HG02798 (cell line): ENCODE measurements around the gene SERPINB13.
"Not testable (repeated sequence)": the region's sequence is repeated elsewhere in the genome, so short reads cannot be mapped to it uniquely, and the experiment has no call there.

ENCODE experiments used
- ATAC-seq: cut with Tn5 transposase; IDR thresholded peaks from one replicate; pipeline ENCODE4 v1.9.1; 2021; ENCODE audit warnings: mild to moderate bottlenecking; ENCODE audit not compliant: unreplicated experiment, poor library complexity

SERPINB13 gene

GRCh38 chr18:63586431-63586830 is 712 bp upstream of the SERPINB13 start:
- no peak for ATAC-seq

- ATAC-seq, result no peak
Observed at GRCh38 chr18:63588909-63589308, 1.8 kb downstream of the SERPINB13 start.

GRCh38 chr18:63590373-63590772 is 3.2 kb downstream of the SERPINB13 start:
- no peak for ATAC-seq

- no peak for ATAC-seq
Observed at GRCh38 chr18:63590966-63591695, 4.0 kb downstream of the SERPINB13 start.

- no peak for ATAC-seq
Observed at GRCh38 chr18:63591725-63592124, 4.6 kb downstream of the SERPINB13 start.

- no peak for ATAC-seq
Observed at GRCh38 chr18:63592471-63592870, 5.3 kb downstream of the SERPINB13 start.

GRCh38 chr18:63596964-63597363 is 9.8 kb downstream of the SERPINB13 start:
- no peak for ATAC-seq

GRCh38 chr18:63603355-63603754 is 16.2 kb downstream of the SERPINB13 start:
- ATAC-seq, result no peak

GRCh38 chr18:63603772-63604171 is 16.6 kb downstream of the SERPINB13 start:
- peak; percentile 89 for ATAC-seq

- ATAC-seq, result no peak
Observed at GRCh38 chr18:63604791-63605567, 17.8 kb downstream of the SERPINB13 start.

GRCh38 chr18:63606526-63606925 is 19.4 kb downstream of the SERPINB13 start:
- no peak for ATAC-seq

- ATAC-seq, result no peak
Observed at GRCh38 chr18:63613420-63613819, 26.3 kb downstream of the SERPINB13 start.

- ATAC-seq, result peak; percentile 76
Observed at GRCh38 chr18:63617049-63617914, 30.1 kb downstream of the SERPINB13 start.

- no peak for ATAC-seq
Observed at GRCh38 chr18:63617915-63618234, 30.7 kb downstream of the SERPINB13 start.

GRCh38 chr18:63619661-63620060 is 32.5 kb downstream of the SERPINB13 start:
- ATAC-seq, result no peak

- ATAC-seq, result no peak
Observed at GRCh38 chr18:63624863-63625262, 37.7 kb downstream of the SERPINB13 start.

- ATAC-seq, result no peak
Observed at GRCh38 chr18:63626431-63626830, 39.3 kb downstream of the SERPINB13 start.

GRCh38 chr18:63627819-63628218 is 40.7 kb downstream of the SERPINB13 start:
- no peak for ATAC-seq

- no peak for ATAC-seq
Observed at GRCh38 chr18:63637703-63638102, 50.6 kb downstream of the SERPINB13 start.

GRCh38 chr18:63641157-63641680 is 54.1 kb downstream of the SERPINB13 start:
- ATAC-seq, result not testable (repeated sequence)
